ENCODE measurements around the gene PPP2R2B.
"Not testable (repeated sequence)": the region's sequence is repeated elsewhere in the genome, so short reads cannot be mapped to it uniquely, and the experiment has no call there.

Gene PPP2R2B

GRCh38 chr5:146622391-146622790 lies 256.2 kb downstream of the PPP2R2B start:
- DNase-seq (ENCODE audit: low read depth in 2 of 2, low spot score in 1 of 2), result no peak

GRCh38 chr5:146620669-146621051 lies 257.9 kb downstream of the PPP2R2B start:
- no peak for DNase-seq (ENCODE audit: low read depth in 2 of 2, low spot score in 1 of 2)

- DNase-seq (ENCODE audit: low read depth in 2 of 2, low spot score in 1 of 2), result no peak
These were observed 258.4 kb downstream of the PPP2R2B start for GRCh38 chr5:146620031-146620668.

GRCh38 chr5:146618434-146618833 lies 260.1 kb downstream of the PPP2R2B start:
- DNase-seq (ENCODE audit: low read depth in 2 of 2, low spot score in 1 of 2), result no peak

- DNase-seq (ENCODE audit: low read depth in 2 of 2, low spot score in 1 of 2), result not testable (repeated sequence)
These were observed 268.8 kb downstream of the PPP2R2B start for GRCh38 chr5:146609731-146610130.

GRCh38 chr5:146607659-146608332 lies 270.8 kb downstream of the PPP2R2B start:
- no peak for DNase-seq (ENCODE audit: low read depth in 2 of 2, low spot score in 1 of 2)

- no peak for DNase-seq (ENCODE audit: low read depth in 2 of 2, low spot score in 1 of 2)
These were observed 271.7 kb downstream of the PPP2R2B start for GRCh38 chr5:146606893-146607292.

GRCh38 chr5:146600376-146600775 lies 278.2 kb downstream of the PPP2R2B start:
- no peak for DNase-seq (ENCODE audit: low read depth in 2 of 2, low spot score in 1 of 2)

- DNase-seq (ENCODE audit: low read depth in 2 of 2, low spot score in 1 of 2), result no peak
These were observed 279.3 kb downstream of the PPP2R2B start for GRCh38 chr5:146599261-146599660.

- no peak for DNase-seq (ENCODE audit: low read depth in 2 of 2, low spot score in 1 of 2)
These were observed 283.5 kb downstream of the PPP2R2B start for GRCh38 chr5:146595088-146595487.

- DNase-seq (ENCODE audit: low read depth in 2 of 2, low spot score in 1 of 2), result no peak
These were observed 286.2 kb downstream of the PPP2R2B start for GRCh38 chr5:146592352-146592751.

- no peak for DNase-seq (ENCODE audit: low read depth in 2 of 2, low spot score in 1 of 2)
These were observed 289.6 kb downstream of the PPP2R2B start for GRCh38 chr5:146589028-146589345.

GRCh38 chr5:146588331-146589027 lies 290.1 kb downstream of the PPP2R2B start:
- no peak for DNase-seq (ENCODE audit: low read depth in 2 of 2, low spot score in 1 of 2)

- DNase-seq (ENCODE audit: low read depth in 2 of 2, low spot score in 1 of 2), result no peak
These were observed 291.8 kb downstream of the PPP2R2B start for GRCh38 chr5:146586752-146587151.

GRCh38 chr5:146584750-146585149 lies 293.8 kb downstream of the PPP2R2B start:
- DNase-seq (ENCODE audit: low read depth in 2 of 2, low spot score in 1 of 2), result no peak

GRCh38 chr5:146582051-146582596 lies 296.4 kb downstream of the PPP2R2B start:
- DNase-seq (ENCODE audit: low read depth in 2 of 2, low spot score in 1 of 2), result no peak

- DNase-seq (ENCODE audit: low read depth in 2 of 2, low spot score in 1 of 2), result no peak
These were observed 298.3 kb downstream of the PPP2R2B start for GRCh38 chr5:146580237-146580636.

GRCh38 chr5:146574713-146575112 lies 303.8 kb downstream of the PPP2R2B start:
- no peak for DNase-seq (ENCODE audit: low read depth in 2 of 2, low spot score in 1 of 2)

GRCh38 chr5:146568161-146568560 lies 310.4 kb downstream of the PPP2R2B start:
- no peak for DNase-seq (ENCODE audit: low read depth in 2 of 2, low spot score in 1 of 2)

GRCh38 chr5:146565764-146566367 lies 312.7 kb downstream of the PPP2R2B start:
- DNase-seq (ENCODE audit: low read depth in 2 of 2, low spot score in 1 of 2), result peak; percentile 1 to 9

- DNase-seq (ENCODE audit: low read depth in 2 of 2, low spot score in 1 of 2), result no peak
These were observed 314.4 kb downstream of the PPP2R2B start for GRCh38 chr5:146564007-146564762.

All from stimulated activated CD8-positive, alpha-beta memory T cell treated with anti-CD3 and anti-CD28 coated beads, Interleukin-4, amount 100 ng/mL, for 1 hour (primary cell).